Heart left ventricle (tissue), 16 donors: ENCODE measurements around the gene HBEGF. TPM values are rescaled to one million over a fixed set of nuclear protein-coding genes. Genes with fewer than 3 reads are reported as not detected.

Source experiments
- ATAC-seq, 4 donors: fragments of 200-7000 bp; cut with Tn5 transposase; one replicate each; pipeline ENCODE4 v1.9.1; 2020 to 2022; ENCODE audit warnings: moderate library complexity in 4 of 4, mild to moderate bottlenecking in 3 of 4, moderate number of reproducible peaks in 1 of 4
- DNase-seq, 5 donors: peaks; one replicate each; pipeline ENCODE4 v3.0.0-alpha.2; 2020
- H3K27ac ChIP-seq, 12 donors: fragments of 200-600 bp; sonication (generic) in 4 of 12; one replicate each; pipeline versions ENCODE4 v1.5.0 to v1.8.0; 2016 to 2022; ENCODE audit warnings: mild to moderate bottlenecking in 2 of 12
- H3K27me3 ChIP-seq, 9 donors: fragments of 200-600 bp; sonication (generic) in 2 of 9; one replicate each; pipeline versions ENCODE4 v1.5.1 to v1.8.0; 2016 to 2022; ENCODE audit warnings: mild to moderate bottlenecking in 3 of 9
- H3K36me3 ChIP-seq, 9 donors: fragments of 200-600 bp; sonication (generic) in 2 of 9; one replicate each; pipeline versions ENCODE4 v1.5.0 to v1.8.0; 2018 to 2022; ENCODE audit warnings: mild to moderate bottlenecking in 2 of 9
- H3K4me1 ChIP-seq, 12 donors: fragments of 200-600 bp; sonication (generic) in 4 of 12; one replicate each; pipeline versions ENCODE4 v1.5.0 to v1.8.0; 2016 to 2022; ENCODE audit warnings: mild to moderate bottlenecking in 3 of 12
- H3K4me3 ChIP-seq, 12 donors: fragments of 200-600 bp; sonication (generic) in 4 of 12; one replicate each; pipeline versions ENCODE4 v1.5.0 to v1.8.0; 2017 to 2022; ENCODE audit warnings: mild to moderate bottlenecking in 9 of 12, moderate library complexity in 4 of 12
- H3K9me3 ChIP-seq, 12 donors: fragments of 200-600 bp; sonication (generic) in 4 of 12; one replicate each; pipeline versions ENCODE4 v1.5.0 to v1.8.0; 2016 to 2022; ENCODE audit warnings: mild to moderate bottlenecking in 1 of 12
- POLR2A ChIP-seq, 2 donors: fragments of 450-650 bp; IDR thresholded peaks; one replicate each; pipeline ENCODE4 v1.6.1; 2017; ENCODE audit warnings: antibody characterized with exemption in 2 of 2, mild to moderate bottlenecking in 2 of 2, moderate library complexity in 2 of 2
- WGBS, 4 donors: extraction: QIAGEN DNeasy Blood & Tissue Kit in 2 of 4; methylation state at CpG; one replicate each; pipeline versions ENCODE4 v1.1.5 to v1.1.7; 2013 to 2018; 5-methylcytosine and 5-hydroxymethylcytosine counted together
- intact Hi-C, 10 donors: fragments of 100-400 bp; cut with DNase I; formaldehyde crosslinking; loops; one replicate each; pipeline versions ENCODE4 v1.11.1 to v1.14.2; 2022
- polyA plus RNA-seq, 2 donors: library from polyadenylated mRNA; stranded (reverse); fragments of 200-250 nt; gene quantifications; one replicate each; pipeline ENCODE4 v1.2.3, GENCODE V29; 2013
- total RNA-seq, 9 donors: library from RNA; depleted of rRNA in 2 of 9; stranded (reverse); fragments of >200 nt in 2 of 9; fragmentation: NEBNext Ultra II Directional in 3 of 9; extraction: Animal tissue kit (Norgen Biotek cat#: 25700) in 3 of 9; gene quantifications; one replicate each; pipeline versions ENCODE4 v1.1.0 to v1.2.4, GENCODE V29; 2016 to 2023
- TF ChIP-seq, protein P1 (sequence below), 12 donors: fragments of 200-600 bp; sonication (generic) in 4 of 12; IDR thresholded peaks; one replicate each; pipeline versions ENCODE4 v1.5.0 to v1.8.0; 2018 to 2022; ENCODE audit warnings: antibody characterized with exemption in 12 of 12, mild to moderate bottlenecking in 5 of 12
- donor health status: ischemic (EF 13 %, LVEDD 7.1; RV severe dilation, severe dysfunction).
- donor health status: healthy with polysubstance abuse.
- donor health status: DM: no; HTN: yes; CAD: no.
- donor health status: DM: no; HTN: no; CAD: no.
- donor health status: ischemic (EF 25% LVEDD 6.9; RV normal size, moderate dysfunction).
- donor health status: ischemic (EF 25% LVEDD 5.7; RV mildly dilated, moderate dysfunction).
- donor health status: healthy.
- donor health status: DM: yes; HTN: yes; CAD: no.
- donor health status: ischemic (EF 35%, LVEDD 5.7; RV mildly dilated, moderate dysfunction).
- donor health status: nonischemic (EF 11% LVEDD 7.7; RV severe dilation, severe dysfunction).
- donor health status: DM: yes; HTN: yes; CAD: no.
- donor health status: PGD.
- donor health status: ischemic (EF 29% LVEDD 5.4; RV normal size, mild dysfunction).
- donor health status: nonischemic (EF 23%, LVEDD 6.1; RV moderate dilation, normal function).

Gene HBEGF
- total and polyA plus RNA-seq, 11 donors: 18.2 to 60.1 (median 34.9) TPM

- no peaks in the 10 kb centered on the region for H3K9me3 ChIP-seq
- WGBS, 4 donors: 85 to 89% (median 87%) methylated on average over 7 of the region's 7 CpGs
- ATAC-seq: no peak
- H3K36me3 ChIP-seq: peaks cover 0 to 5% (median 0%) of the 10 kb centered on the region in 9 donors
- peaks cover 3 to 69% (median 49%) of the 10 kb centered on the region in 12 donors for H3K4me1 ChIP-seq
- H3K27ac ChIP-seq: no peak overlapping the region
- intact Hi-C loops: no loop called here
- H3K27me3 ChIP-seq: no peaks in the 10 kb centered on the region
- no peak for DNase-seq
- no peak overlapping the region for H3K4me3 ChIP-seq
- TF ChIP-seq, protein P1, sequence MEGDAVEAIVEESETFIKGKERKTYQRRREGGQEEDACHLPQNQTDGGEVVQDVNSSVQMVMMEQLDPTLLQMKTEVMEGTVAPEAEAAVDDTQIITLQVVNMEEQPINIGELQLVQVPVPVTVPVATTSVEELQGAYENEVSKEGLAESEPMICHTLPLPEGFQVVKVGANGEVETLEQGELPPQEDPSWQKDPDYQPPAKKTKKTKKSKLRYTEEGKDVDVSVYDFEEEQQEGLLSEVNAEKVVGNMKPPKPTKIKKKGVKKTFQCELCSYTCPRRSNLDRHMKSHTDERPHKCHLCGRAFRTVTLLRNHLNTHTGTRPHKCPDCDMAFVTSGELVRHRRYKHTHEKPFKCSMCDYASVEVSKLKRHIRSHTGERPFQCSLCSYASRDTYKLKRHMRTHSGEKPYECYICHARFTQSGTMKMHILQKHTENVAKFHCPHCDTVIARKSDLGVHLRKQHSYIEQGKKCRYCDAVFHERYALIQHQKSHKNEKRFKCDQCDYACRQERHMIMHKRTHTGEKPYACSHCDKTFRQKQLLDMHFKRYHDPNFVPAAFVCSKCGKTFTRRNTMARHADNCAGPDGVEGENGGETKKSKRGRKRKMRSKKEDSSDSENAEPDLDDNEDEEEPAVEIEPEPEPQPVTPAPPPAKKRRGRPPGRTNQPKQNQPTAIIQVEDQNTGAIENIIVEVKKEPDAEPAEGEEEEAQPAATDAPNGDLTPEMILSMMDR (IDR thresholded peaks at IDR 0.05): no peak
- TF ChIP-seq POLR2A (IDR thresholded peaks at IDR 0.05): no peak
Observed at GRCh38 chr5:140287801-140288521, 58.4 kb downstream of the HBEGF start.

DNA sequence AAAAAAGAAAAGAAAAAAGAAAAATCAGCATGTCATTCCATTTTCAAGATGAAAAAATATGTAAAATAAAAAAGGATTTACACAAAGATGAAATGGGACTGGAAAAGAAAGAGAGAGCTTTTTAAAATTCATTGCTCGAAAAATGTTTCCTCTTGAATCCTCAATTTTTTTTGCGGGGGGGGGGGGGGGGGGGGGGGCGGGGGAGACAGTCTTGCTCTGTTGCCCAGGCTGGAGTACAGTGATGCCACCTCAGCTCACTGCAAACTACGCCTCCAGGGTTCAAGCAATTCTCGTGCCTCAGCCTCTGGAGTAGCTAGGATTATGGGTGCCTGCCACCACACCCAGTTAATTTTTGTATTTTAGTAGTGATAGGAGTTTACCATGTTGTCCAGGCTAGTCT is 60.0 kb downstream of the HBEGF start:
- peaks cover 0 to 54% (median 35%) of the 10 kb centered on the region in 12 donors for H3K4me1 ChIP-seq
- WGBS, 4 donors: 65 to 95% (median 83%) methylated on average over 4 to 5 of the region's 5 CpGs
- intact Hi-C loops: no loop called here
- H3K9me3 ChIP-seq: no peaks in the 10 kb centered on the region
- no peak for TF ChIP-seq POLR2A (IDR thresholded peaks at IDR 0.05)
- TF ChIP-seq, protein P1 (IDR thresholded peaks at IDR 0.05): no peak
- no peak for ATAC-seq
- H3K27ac ChIP-seq: no peak overlapping the region
- DNase-seq: no peak
- peaks cover 0 to 5% (median 0%) of the 10 kb centered on the region in 9 donors for H3K36me3 ChIP-seq
- H3K4me3 ChIP-seq: no peak overlapping the region
- H3K27me3 ChIP-seq: no peaks in the 10 kb centered on the region

DNA sequence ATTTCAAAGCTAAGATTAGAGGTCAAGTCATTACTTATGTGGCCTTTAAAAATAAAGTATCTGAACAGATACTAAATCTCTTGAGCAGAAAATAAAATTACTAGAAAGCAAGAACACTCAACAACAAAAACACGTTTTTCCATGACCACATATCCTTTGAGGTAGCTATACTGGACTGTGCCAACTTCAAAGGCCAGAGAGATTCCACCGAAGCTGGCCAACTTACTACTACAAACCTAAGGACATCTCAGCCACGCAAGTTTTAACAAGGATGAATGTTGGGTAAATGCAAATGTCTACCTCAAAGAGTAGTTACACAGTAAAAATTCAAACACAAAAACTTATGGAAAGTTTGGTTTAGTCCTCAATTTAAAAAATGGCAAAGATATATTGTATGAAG is 62.4 kb downstream of the HBEGF start:
- Histone ChIP-seq H3K4me1 (peaks cover 0 to 36% (median 23%) of the 10 kb centered on the region in 12 donors), H3K9me3 (no peaks in the 10 kb centered on the region), H3K27me3 (no peaks in the 10 kb centered on the region), H3K27ac (peak overlapping the region in 4 of 12 donors; percentile 2 to 72 (median 30)), H3K4me3 (no peak overlapping the region), H3K36me3 (peaks cover 0 to 20% (median 10%) of the 10 kb centered on the region in 9 donors)
- ATAC-seq (peak; percentile 52 to 76 (median 60)), DNase-seq (no peak)
- WGBS, 4 donors: 26 to 54% (median 39%) methylated on average over 3 of the region's 3 CpGs
- TF ChIP-seq, protein P1 (IDR thresholded peaks at IDR 0.05): no peak
- TF ChIP-seq POLR2A (IDR thresholded peaks at IDR 0.05): no peak
- intact Hi-C loops: loop anchor here in 1 of 10 donors (5.0 kb wide), 1 partner anchor 37 kb away; no protein-coding TSS in a partner anchor

Other genes starting within 250 kb of the HBEGF start
- 10 to 100 TPM; 18.9 to 30.9 (median 20.3) TPM for gene PURA, start 232.5 kb downstream of the HBEGF start, total RNA-seq
- 1 to 10 TPM; 5.6 to 7.4 TPM for gene PURA, start 232.5 kb downstream of the HBEGF start, polyA plus RNA-seq
- gene IGIP, start 220.7 kb downstream of the HBEGF start, total RNA-seq: 10 to 100 TPM in 7 of 9 donors, 1 to 10 TPM in 2; 9.8 to 18.3 (median 10.6) TPM
- 1 to 10 TPM; 5.8 to 6.9 TPM for gene IGIP, start 220.7 kb downstream of the HBEGF start, polyA plus RNA-seq
- gene CYSTM1, start 171.4 kb downstream of the HBEGF start, total RNA-seq: 100 to 1,000 TPM in 3 of 9 donors, 10 to 100 TPM in 6; 58.1 to 222 (median 94.5) TPM
- 100 to 1,000 TPM in 1 of 2 donors, 10 to 100 TPM in 1; 82.0 to 238 TPM for gene CYSTM1, start 171.4 kb downstream of the HBEGF start, polyA plus RNA-seq
- 100 to 1,000 TPM in 1 of 9 donors, 10 to 100 TPM in 8; 53.8 to 130 (median 72.3) TPM for gene PFDN1, start 43.5 kb downstream of the HBEGF start, total RNA-seq
- gene PFDN1, start 43.5 kb downstream of the HBEGF start, polyA plus RNA-seq: 100 to 1,000 TPM in 1 of 2 donors, 10 to 100 TPM in 1; 93.8 to 140 TPM
- gene SLC4A9, start 13.6 kb upstream of the HBEGF start, total RNA-seq: under 1 TPM in 4 of 9 donors, not detected in 5; 0.08 to 0.20 (median 0.15) TPM
- gene SLC4A9, start 13.6 kb upstream of the HBEGF start, polyA plus RNA-seq: under 1 TPM in 1 of 2 donors, not detected in 1; 0.08 TPM
- gene ANKHD1, start 55.2 kb upstream of the HBEGF start, total RNA-seq: 10 to 100 TPM; 49.5 to 78.8 (median 63.6) TPM
- 10 to 100 TPM; 41.4 to 48.3 TPM for gene ANKHD1, start 55.2 kb upstream of the HBEGF start, polyA plus RNA-seq
- 10 to 100 TPM in 6 of 9 donors, 1 to 10 TPM in 3; 4.7 to 34.9 (median 14.6) TPM for gene EIF4EBP3, start 201.1 kb upstream of the HBEGF start, total RNA-seq
- 10 to 100 TPM in 1 of 2 donors, 1 to 10 TPM in 1; 8.5 to 33.3 TPM for gene EIF4EBP3, start 201.1 kb upstream of the HBEGF start, polyA plus RNA-seq
- gene SRA1, start 210.9 kb upstream of the HBEGF start, total RNA-seq: 10 to 100 TPM; 22.4 to 38.1 (median 28.1) TPM
- 10 to 100 TPM; 32.1 to 36.5 TPM for gene SRA1, start 210.9 kb upstream of the HBEGF start, polyA plus RNA-seq
- gene APBB3, start 218.0 kb upstream of the HBEGF start, total RNA-seq: 10 to 100 TPM in 5 of 9 donors, 1 to 10 TPM in 4; 3.6 to 23.1 (median 11.4) TPM
- gene APBB3, start 218.0 kb upstream of the HBEGF start, polyA plus RNA-seq: 10 to 100 TPM in 1 of 2 donors, 1 to 10 TPM in 1; 4.9 to 14.7 TPM
- gene SLC35A4, start 218.2 kb upstream of the HBEGF start, total RNA-seq: 10 to 100 TPM; 55.5 to 92.1 (median 75.9) TPM
- 100 to 1,000 TPM in 1 of 2 donors, 10 to 100 TPM in 1; 39.2 to 118 TPM for gene SLC35A4, start 218.2 kb upstream of the HBEGF start, polyA plus RNA-seq